ENCODE results near the gene SOX4. TPM values are rescaled to one million over a fixed set of nuclear protein-coding genes. Genes with fewer than 3 reads are reported as not detected.

The SOX4 gene
- total and polyA plus RNA-seq, 9 donors = 34.0 to 82.6 (median 53.5) TPM

DNA sequence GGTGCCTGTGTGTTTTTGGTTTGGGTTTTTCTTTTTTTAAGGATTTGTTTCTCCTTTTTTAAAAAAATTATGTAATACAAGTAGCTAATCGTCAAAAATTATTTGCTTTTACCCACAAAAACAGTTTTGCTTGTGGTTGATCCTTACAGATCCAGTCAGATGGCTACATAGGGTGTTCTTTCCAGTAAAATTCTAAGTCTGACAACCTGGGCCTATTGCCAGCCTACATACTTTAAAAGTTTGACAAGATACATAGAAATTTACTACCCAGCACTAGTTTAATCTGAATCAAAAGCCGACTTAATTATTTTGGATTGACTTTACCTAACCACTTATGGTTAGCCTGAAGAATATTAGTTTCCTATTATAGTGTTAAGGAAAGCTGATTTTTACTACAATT is 2.1 kb upstream of the SOX4 start:
- Histone ChIP-seq H3K4me3 (no peak overlapping the region), H3K4me1 (ENCODE audit: insufficient read depth) (no peaks in the 10 kb centered on the region), H3K27ac (no peak overlapping the region), H3K36me3 (no peaks in the 10 kb centered on the region), H3K9me3 (no peaks in the 10 kb centered on the region), H3K27me3 (no peaks in the 10 kb centered on the region)
- no peak for TF ChIP-seq POLR2A (IDR thresholded peaks at IDR 0.05)
- TF ChIP-seq EP300 (IDR thresholded peaks at IDR 0.05) = no peak
- TF ChIP-seq, protein P1, sequence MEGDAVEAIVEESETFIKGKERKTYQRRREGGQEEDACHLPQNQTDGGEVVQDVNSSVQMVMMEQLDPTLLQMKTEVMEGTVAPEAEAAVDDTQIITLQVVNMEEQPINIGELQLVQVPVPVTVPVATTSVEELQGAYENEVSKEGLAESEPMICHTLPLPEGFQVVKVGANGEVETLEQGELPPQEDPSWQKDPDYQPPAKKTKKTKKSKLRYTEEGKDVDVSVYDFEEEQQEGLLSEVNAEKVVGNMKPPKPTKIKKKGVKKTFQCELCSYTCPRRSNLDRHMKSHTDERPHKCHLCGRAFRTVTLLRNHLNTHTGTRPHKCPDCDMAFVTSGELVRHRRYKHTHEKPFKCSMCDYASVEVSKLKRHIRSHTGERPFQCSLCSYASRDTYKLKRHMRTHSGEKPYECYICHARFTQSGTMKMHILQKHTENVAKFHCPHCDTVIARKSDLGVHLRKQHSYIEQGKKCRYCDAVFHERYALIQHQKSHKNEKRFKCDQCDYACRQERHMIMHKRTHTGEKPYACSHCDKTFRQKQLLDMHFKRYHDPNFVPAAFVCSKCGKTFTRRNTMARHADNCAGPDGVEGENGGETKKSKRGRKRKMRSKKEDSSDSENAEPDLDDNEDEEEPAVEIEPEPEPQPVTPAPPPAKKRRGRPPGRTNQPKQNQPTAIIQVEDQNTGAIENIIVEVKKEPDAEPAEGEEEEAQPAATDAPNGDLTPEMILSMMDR (IDR thresholded peaks at IDR 0.05) = no peak
- WGBS, 3 donors = 61 to 81% (median 67%) methylated on average over 2 of the region's 2 CpGs
- intact Hi-C loops (cut with DNase I) = loop anchor here (5.0 to 10.0 kb wide), 6 partner anchors 213 to 1311 kb away; no protein-coding TSS in a partner anchor
- DNase-seq = no peak

DNA sequence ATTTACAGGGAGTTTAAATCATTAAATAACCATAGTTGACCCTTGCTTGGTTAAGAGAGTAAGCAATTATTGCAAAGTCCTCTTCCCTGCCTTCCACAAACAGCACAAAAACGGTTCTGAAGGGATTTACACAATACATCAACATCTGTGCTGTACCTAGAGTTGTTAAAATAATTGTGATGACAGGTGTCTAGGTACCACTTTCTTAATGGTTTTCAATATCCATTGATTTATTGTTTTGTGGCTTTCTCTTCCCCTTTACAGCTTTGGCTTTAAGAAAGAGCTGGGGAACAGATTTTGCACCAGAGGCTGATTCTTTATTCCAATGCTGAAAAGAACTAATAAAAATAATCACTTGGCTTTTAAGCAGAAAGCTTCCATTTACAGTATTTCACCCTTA is 598 bp upstream of the SOX4 start:
- Histone ChIP-seq H3K4me3 (peak overlapping the region; percentile 85), H3K27ac (no peak overlapping the region), H3K4me1 (ENCODE audit: insufficient read depth) (no peaks in the 10 kb centered on the region), H3K36me3 (no peaks in the 10 kb centered on the region), H3K9me3 (no peaks in the 10 kb centered on the region), H3K27me3 (no peaks in the 10 kb centered on the region)
- WGBS, 3 donors = 0 to 5% (median 4%) methylated on average over 1 of the region's 1 CpG
- no peak for DNase-seq
- intact Hi-C loops (cut with DNase I) = loop anchor here (5.0 to 10.0 kb wide), 6 partner anchors 212 to 1309 kb away; no protein-coding TSS in a partner anchor
- no peak for TF ChIP-seq EP300 (IDR thresholded peaks at IDR 0.05)
- TF ChIP-seq, protein P1 (IDR thresholded peaks at IDR 0.05) = no peak

DNA sequence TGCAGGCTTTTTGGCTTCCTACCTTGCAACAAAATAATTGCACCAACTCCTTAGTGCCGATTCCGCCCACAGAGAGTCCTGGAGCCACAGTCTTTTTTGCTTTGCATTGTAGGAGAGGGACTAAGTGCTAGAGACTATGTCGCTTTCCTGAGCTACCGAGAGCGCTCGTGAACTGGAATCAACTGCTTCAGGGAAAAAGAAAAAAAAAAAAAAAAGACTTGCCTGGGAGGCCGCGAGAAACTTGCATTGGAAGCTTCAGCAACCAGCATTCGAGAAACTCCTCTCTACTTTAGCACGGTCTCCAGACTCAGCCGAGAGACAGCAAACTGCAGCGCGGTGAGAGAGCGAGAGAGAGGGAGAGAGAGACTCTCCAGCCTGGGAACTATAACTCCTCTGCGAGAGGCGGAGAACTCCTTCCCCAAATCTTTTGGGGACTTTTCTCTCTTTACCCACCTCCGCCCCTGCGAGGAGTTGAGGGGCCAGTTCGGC is 420 bp downstream of the SOX4 start:
- WGBS, 3 donors = 0 to 1% (median 0%) methylated on average over 19 of the region's 19 CpGs
- intact Hi-C loops (cut with DNase I) = loop anchor here (5.0 to 10.0 kb wide), 6 partner anchors 211 to 1308 kb away; no protein-coding TSS in a partner anchor
- no peaks in the 10 kb centered on the region for H3K27me3 ChIP-seq
- peak overlapping the region; percentile 83 to 87 for H3K27ac ChIP-seq
- peak overlapping the region; percentile 85 for H3K4me3 ChIP-seq
- H3K9me3 ChIP-seq = no peaks in the 10 kb centered on the region
- no peaks in the 10 kb centered on the region for H3K36me3 ChIP-seq
- peak in 3 of 5 donors; percentile 33 to 44 (median 40) for DNase-seq
- TF ChIP-seq EP300 (IDR thresholded peaks at IDR 0.05) (no peak), POLR2A (IDR thresholded peaks at IDR 0.05) (no peak)
- TF ChIP-seq, protein P1 (IDR thresholded peaks at IDR 0.05) = no peak
- H3K4me1 ChIP-seq (ENCODE audit: insufficient read depth) = peaks cover 2% of the 10 kb centered on the region

DNA sequence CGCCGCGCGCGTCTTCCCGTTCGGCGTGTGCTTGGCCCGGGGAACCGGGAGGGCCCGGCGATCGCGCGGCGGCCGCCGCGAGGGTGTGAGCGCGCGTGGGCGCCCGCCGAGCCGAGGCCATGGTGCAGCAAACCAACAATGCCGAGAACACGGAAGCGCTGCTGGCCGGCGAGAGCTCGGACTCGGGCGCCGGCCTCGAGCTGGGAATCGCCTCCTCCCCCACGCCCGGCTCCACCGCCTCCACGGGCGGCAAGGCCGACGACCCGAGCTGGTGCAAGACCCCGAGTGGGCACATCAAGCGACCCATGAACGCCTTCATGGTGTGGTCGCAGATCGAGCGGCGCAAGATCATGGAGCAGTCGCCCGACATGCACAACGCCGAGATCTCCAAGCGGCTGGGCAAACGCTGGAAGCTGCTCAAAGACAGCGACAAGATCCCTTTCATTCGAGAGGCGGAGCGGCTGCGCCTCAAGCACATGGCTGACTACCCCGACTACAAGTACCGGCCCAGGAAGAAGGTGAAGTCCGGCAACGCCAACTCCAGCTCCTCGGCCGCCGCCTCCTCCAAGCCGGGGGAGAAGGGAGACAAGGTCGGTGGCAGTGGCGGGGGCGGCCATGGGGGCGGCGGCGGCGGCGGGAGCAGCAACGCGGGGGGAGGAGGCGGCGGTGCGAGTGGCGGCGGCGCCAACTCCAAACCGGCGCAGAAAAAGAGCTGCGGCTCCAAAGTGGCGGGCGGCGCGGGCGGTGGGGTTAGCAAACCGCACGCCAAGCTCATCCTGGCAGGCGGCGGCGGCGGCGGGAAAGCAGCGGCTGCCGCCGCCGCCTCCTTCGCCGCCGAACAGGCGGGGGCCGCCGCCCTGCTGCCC is 1.1 kb downstream of the SOX4 start:
- no peak for TF ChIP-seq POLR2A (IDR thresholded peaks at IDR 0.05)
- TF ChIP-seq, protein P1 (IDR thresholded peaks at IDR 0.05) = no peak
- TF ChIP-seq EP300 (IDR thresholded peaks at IDR 0.05) = no peak
- peak overlapping the region; percentile 85 for H3K4me3 ChIP-seq
- DNase-seq = peak; percentile 54 to 76 (median 62)
- peak overlapping the region; percentile 83 to 87 for H3K27ac ChIP-seq
- intact Hi-C loops (cut with DNase I) = loop anchor here (5.0 to 10.0 kb wide), 7 partner anchors 73 to 1308 kb away; no protein-coding TSS in a partner anchor
- WGBS, 3 donors = 0% methylated on average over 72 to 112 of the region's 112 CpGs
- no peaks in the 10 kb centered on the region for H3K36me3 ChIP-seq
- H3K27me3 ChIP-seq = no peaks in the 10 kb centered on the region
- peaks cover 5% of the 10 kb centered on the region for H3K4me1 ChIP-seq (ENCODE audit: insufficient read depth)
- no peaks in the 10 kb centered on the region for H3K9me3 ChIP-seq

All from ovary (tissue), 9 donors.